Kidney tubule cell (primary cell): ENCODE data around the gene TMEM272.
A peak's percentile ranks its signal among the peaks of the same experiment; 100 is the strongest.

Experiments used
- DNase-seq: peaks from one replicate; pipeline ENCODE4 v3.0.0-alpha.2; 2018; ENCODE audit warnings: low spot score

TMEM272 gene

GRCh38 chr13:51804295-51805172, 40.4 kb downstream of the TMEM272 start:
- DNase-seq, result no peak

DNA sequence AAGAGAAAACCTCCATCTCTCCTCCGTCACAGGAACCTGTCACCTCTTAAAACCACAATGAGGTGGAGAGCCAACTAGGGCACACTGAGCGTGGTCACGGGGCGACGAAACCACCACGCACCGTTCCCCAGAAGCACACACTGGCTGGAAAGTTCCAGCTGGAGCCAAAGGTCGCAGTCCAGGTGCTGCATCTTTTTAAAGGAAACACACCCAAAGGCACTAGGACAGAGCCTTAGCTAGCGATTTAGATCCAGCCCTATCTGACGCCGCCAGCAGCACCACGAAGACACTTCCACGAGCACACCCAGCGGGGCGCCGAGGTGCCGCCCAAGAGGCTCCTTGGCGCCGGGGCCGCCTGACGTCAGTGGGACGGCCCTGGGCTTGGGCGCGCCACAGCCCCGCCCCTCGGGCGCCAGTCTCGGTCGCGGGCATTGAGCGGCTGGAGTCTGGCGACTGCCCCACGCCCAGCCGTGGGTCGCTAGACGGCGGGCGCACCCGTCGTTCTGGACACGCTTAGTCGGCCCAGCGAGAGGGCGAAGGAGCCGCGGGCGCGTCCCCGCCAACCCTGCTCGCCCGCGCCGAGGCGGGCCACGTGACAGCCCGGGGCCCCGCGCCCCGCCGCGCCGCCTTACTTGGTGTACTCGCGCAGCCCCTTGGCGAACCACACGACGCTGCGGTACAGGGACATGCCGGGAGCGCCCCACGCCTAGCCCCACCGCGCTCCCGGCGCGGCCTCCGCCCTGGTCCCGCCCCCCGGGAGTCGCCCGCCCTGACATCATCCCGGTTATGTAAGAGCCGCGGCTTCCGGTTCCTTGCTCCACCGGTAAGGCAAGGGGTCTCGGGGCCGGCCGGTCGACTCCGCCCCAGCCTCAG, 41.3 kb downstream of the TMEM272 start, which contains the start of gene DHRS12:
Gene DHRS12, minus strand, starts transcription at position 742 of the 873 bp plus-strand sequence. CDS start 4,504 bp downstream, outside the sequence.
- DNase-seq, result peak; percentile 86

GRCh38 chr13:51802631-51803418, 42.2 kb downstream of the TMEM272 start:
- DNase-seq, result no peak

- peak; percentile 61 for DNase-seq
These were observed 43.3 kb downstream of the TMEM272 start for GRCh38 chr13:51801631-51802099.

- DNase-seq, result no peak
These were observed 44.5 kb downstream of the TMEM272 start for GRCh38 chr13:51800486-51800885.

- DNase-seq, result no peak
These were observed 45.7 kb downstream of the TMEM272 start for GRCh38 chr13:51799261-51799660.

DNA sequence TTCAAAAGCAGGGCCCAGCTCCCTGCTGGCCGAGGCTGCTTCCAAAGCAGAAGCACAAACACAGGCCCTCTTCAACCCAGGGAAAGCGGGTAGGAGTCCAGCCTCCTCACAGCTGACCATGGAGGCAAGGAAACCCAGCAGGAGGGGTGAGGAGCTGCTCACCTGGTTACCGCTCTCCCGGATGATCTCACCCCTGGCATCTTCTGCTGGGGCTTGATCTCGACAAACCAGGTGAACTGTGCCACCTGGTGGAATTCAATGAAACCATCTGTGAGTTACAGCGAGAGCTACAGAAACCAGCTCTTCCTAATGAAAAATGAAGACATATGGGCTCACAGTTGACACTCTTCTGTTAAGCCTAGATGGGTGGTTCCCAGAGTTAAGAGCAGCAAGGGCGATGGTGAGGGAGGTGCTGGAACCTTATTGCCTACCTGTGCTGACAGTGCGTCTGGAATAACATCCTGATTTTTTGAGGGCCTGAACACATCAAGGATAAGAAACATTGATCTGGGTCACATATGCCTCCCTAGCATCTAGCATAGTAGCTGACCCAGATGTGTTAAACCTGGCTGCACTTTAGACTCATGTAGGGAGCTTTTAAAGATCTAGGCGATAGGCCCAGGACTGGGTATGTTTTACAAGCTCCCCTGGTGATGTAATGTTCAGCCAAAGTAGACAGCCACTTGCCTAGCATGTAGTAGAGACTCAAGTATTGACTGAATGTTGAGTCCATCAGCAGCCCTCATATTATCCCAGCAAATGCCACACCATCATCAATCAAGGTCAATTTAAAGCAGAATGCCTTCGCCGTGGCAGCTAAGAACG, 47.1 kb downstream of the TMEM272 start:
- DNase-seq, result peak; percentile 90

DNA sequence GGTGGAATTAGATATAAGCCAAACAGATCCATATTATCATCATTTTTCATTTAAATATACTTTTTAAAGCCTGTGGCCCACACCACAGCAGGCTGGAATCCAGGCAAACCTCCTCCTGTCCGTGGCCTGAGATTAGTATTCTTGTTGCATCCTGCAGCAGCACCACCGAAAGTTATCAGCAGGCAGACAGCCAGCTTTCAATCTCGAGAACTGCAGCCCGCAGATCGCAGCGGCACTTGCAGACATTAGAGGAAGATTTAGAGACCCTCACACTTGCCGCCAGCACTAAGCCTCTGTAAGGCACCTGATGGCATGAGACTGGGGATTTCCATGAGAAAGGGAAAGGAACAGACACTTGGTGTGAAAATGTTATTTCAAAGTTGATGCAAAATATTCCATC, 48.4 kb downstream of the TMEM272 start:
- no peak for DNase-seq

- no peak for DNase-seq
These were observed 49.6 kb downstream of the TMEM272 start for GRCh38 chr13:51795419-51795818.

DNA sequence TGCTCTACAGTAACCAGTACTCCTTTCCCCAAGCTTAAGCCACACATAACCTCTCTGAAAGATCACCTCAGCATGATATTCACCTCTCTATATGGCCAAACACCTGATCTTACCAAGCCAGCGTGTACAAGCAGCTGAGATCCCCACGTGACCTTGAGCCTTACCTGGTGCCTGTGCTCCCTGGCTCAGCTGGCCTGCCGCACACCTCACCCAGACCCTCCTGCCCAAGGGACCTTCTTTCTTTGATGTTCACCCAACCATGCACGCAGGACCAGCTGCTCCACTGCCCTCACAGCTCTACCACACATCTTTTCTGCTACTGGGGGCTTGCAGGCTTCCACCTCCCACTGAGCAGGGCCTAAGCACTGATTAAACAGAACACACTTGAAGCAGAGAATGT, 50.0 kb downstream of the TMEM272 start:
- no peak for DNase-seq

DNA sequence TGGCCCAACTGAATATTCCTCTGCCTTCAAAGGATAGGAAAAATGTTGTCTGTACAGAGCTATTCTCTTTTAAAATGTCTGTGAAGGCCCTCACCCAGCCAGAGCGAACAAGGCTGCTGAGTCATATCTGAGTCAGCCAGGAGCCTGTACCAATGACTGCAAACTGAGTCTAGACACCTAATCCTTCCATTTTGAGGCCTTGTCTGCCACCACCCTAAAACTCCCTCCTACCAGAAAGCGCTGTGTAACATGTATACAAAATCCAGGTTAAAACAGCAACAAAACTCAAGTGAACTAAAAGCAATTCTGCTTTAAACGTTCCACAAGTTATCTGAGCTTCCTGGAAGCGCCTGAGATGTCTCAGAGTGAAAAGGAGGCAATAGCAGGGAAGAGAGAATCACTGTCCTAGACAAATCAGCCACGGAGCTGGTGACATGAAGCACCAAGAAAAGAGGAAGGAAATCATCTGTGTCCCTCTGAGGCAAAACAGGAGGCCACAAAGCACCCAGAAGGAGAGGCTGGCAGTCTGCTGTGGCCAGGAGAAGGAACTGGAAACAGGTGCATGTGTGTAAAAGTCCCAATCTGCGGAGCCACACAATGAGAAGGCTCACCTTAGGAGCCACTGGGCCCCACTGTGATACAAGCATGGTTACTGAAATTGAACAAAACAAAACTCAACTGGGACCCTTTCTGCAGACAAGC, 51.3 kb downstream of the TMEM272 start:
- peak; percentile 85 for DNase-seq

- DNase-seq, result no peak
These were observed 58.3 kb downstream of the TMEM272 start for GRCh38 chr13:51786425-51787265.

- DNase-seq, result no peak
These were observed 59.1 kb downstream of the TMEM272 start for GRCh38 chr13:51785712-51786424.

DNA sequence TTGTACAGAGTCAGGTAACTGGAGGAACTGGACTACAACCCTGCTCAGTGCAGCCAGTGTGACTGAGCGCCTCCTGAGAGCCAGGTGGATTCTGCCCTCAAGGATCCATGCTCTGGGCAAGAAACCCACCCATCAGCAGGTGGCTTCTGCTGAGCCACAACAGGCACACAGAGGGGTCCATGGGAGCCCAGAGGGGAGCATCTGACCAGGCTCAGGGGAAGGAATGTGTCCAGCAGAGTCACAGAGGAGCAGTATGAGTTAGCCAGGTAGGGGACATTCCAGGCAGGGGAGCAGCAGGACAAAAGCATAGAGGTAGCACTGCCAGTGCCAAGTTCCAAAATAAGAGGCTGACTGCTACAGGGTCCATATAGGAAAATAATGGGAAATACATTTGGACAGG, 60.9 kb downstream of the TMEM272 start:
- DNase-seq, result no peak

DNA sequence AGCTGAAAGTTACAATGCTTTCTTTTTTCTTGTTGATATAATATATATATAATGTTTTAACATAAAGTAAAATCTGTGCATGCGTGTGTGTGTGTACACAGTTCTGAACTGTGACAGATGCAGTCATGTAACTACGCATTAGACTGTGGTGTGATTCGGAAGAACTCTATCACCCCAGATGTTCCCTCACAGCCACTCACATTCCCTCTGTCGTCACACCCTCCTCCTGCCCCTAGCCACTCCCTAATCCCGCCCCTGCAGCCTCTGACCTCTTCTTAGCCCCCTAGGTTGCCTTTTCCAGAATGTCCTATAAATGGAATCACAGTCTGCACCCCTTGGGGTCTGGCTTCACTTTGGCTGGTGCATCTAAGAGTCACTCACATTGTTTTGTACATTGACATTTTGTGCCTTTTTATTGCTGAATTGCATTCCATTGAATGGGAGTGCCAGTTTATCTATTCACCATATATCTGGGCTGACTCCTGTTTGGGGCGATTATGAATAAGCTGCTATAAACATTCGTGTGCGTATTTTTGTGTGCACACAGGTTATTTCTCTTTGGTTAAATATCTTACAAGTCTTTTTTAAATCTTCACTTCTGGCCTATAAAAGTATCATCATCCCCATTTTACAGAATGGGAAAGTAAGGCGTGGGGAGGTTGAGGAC, 61.4 kb downstream of the TMEM272 start:
- DNase-seq, result no peak

DNA sequence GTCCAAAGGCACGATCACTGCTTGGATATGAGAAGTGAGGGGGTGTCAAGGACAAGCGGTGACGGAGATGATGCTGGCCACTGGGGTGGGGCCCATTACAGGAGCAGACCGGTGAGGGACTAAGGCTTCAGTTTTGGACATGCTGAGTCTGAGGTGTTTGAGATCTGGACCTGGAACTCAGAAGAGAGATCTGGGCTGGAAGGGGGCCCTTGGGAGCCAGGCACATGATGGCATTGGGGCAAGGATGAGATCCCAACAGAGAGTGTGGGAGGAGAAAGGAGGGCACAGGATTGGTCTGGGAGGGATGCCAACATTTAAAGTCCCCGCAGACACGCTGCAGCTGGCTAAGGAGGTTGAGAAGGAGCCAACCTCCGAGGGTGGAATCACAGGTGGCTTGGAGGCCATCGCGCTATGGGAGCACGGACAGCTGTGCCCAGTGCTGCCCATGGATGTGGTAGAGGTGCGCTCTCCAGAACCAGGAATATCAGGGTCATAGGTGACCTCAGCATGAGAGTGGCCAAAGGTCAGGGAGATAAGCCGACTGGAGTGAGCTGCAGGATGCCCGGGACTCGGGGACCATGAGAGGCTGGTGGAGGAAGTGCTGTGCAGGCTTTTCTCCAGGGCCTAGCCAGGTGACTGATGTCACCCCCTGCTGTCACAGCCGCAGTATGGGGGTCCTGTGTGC, 62.8 kb downstream of the TMEM272 start:
- no peak for DNase-seq

- peak; percentile 50 for DNase-seq
These were observed 63.5 kb downstream of the TMEM272 start for GRCh38 chr13:51781246-51782022.
